Myocyte (in vitro differentiated cells): ENCODE measurements around the gene C19orf85. TPM values are rescaled to one million over a fixed set of nuclear protein-coding genes. Genes with fewer than 3 reads are reported as not detected.
"Not testable (repeated sequence)": the region's sequence is repeated elsewhere in the genome, so short reads cannot be mapped to it uniquely, and the experiment has no call there.

Experiments used
- DNase-seq: peaks from one replicate; pipeline ENCODE4 v3.0.0-alpha.2; 2012; ENCODE audit warnings: low read depth
- polyA plus RNA-seq: library from polyadenylated mRNA; unstranded; fragments of >200 nt; gene quantifications from one replicate; pipeline ENCODE4 v1.2.1, GENCODE V29; 2012; ENCODE audit warnings: missing spikeins
- total RNA-seq: library from RNA; depleted of rRNA; stranded (reverse); fragments of >200 nt; gene quantifications from 2 replicates; pipeline ENCODE4 v1.2.3, GENCODE V29; 2014

The C19orf85 gene
- total RNA-seq, result not detected in 2 replicates
- polyA plus RNA-seq, result 0.13 TPM

DNA sequence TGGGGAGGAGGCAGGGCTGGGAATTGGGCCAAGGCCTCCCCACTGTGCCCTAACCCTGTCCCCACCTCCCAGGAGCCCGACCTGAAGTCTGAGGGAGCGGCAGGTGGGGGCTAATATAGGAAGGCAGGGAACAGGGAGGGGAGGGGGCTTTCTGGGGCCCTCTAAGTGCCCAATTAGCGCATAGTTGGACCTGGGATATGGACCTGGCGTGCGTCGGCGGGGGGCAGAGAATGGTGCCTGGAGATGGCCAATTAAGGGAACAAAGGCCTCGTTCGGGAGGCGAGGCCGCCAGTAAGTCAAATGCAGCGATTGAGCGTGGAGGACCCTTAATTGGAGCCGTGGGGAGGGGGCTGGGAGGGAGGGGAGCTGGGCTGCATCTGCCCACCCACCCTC lies at the start of gene C19orf85:
Gene C19orf85, minus strand, starts transcription at position 90 of the 393 bp plus-strand sequence. CDS start 197 bp downstream, outside the sequence.
- no peak for DNase-seq

GRCh38 chr19:55508120-55508519 lies 43.6 kb upstream of the C19orf85 start:
- no peak for DNase-seq

DNA sequence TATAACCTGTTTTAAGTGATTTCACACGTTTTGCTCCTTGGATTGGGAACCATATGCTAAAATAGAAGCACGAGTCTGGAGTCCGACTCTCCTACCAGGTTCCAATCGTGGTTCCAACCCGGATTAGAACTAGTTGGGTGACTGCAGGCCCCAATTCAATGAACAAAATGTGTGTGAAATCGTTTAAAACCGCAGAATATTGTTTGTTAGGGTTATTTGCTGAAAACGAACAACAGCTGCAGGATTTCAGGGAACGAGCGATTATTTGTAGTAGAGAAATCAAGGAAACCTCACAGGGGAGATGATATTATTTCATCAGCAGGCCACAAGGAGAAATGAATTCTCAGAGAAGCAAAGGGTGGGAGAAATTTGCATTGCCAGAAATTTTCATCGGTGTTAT lies 40.4 kb upstream of the C19orf85 start:
- DNase-seq, result no peak

DNA sequence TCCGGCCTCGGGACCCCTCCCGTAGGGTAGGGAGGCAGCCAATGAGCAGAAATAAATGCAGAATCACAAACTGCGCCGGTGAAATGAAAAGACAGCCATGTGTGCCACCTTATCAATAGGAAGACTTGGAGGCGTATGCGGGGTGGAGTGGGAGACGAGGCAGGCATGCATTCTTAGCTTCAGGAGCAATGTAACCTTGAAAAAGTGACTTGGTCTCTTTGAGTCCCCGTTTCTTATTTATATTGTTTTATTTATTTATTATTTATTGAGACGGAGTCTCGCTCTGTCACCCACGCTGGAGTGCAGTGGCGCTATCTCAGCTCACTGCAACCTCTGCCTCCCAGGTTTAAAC lies 39.7 kb upstream of the C19orf85 start:
- no peak for DNase-seq

DNA sequence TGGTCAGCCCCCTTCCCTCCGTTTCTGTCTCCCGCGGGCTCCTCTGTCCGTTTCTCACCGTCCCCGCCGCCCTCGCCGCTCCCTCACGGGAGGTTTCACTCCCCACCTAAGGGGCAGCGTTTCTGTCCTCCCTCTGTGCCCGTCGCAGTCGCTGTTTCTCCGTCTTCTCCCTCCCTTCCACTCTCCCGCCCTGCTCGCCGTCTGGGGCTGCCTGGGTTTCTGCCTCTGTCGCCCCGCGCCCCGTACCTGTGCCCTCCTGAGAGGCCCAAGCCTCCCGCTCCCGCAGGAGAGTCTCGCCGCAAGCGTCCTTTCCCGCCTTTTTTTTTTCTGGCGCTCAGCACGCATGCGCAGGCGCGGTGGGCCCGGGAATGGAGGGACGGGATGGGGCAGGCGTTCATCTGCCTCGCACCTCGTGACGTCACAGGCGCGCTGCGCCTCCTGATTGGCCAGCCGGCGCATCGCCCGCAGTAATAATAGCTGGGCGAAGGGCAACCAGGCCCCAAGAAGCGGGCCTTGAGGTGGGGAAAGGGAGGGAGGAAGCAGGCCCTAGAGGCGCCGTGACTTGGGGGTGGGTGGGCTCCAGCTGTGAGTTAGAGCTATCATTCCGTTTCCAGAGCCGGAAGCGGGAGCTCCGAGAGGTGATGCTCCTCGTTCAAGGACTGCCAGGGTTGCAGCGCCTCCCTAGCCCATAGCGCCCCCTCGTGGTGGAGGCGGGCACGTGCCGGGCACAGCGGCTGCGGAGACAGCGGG lies 39.1 kb upstream of the C19orf85 start:
- peak; percentile 89 for DNase-seq

- no peak for DNase-seq
Observed at GRCh38 chr19:55503157-55503501, 38.6 kb upstream of the C19orf85 start.

DNA sequence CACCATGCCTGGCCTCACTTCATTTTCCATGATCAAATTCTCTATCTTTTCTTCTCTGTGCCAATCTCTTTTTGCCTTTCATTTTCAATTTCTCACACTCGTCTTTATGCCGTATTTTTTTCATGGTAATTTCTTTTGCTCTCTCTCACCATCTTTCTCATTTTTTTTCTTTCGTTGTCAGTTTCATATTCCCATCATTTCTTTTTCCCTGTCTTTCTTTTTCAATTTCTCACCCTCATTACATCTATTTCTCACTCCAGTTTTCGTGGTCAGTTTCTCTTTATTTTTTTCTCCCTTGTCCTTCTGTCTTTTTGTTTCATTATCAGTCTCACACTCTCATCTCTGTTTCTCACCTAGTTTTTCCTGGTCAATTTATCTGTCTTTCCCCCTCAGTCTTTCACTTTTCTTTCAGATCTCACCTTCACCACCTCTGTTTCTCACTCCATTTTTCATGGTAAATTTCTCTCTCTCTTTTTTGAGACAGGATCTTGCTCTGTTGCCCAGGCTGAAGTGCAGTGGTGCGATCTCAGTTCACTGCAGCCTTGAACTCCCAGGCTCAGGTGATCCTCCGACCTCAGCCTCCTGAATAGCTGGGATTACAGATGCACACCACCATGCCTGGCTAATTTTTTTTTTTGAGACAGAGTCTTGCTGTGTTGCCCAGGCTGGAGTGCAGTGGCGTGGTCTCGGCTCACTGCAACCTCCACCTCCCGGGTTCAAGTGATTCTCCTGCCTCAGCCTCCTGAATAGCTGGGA lies 37.8 kb upstream of the C19orf85 start:
- DNase-seq, result no peak

- DNase-seq, result no peak
Observed at GRCh38 chr19:55500368-55500952, 35.9 kb upstream of the C19orf85 start.

- no peak for DNase-seq
Observed at GRCh38 chr19:55498246-55498840, 33.8 kb upstream of the C19orf85 start.

DNA sequence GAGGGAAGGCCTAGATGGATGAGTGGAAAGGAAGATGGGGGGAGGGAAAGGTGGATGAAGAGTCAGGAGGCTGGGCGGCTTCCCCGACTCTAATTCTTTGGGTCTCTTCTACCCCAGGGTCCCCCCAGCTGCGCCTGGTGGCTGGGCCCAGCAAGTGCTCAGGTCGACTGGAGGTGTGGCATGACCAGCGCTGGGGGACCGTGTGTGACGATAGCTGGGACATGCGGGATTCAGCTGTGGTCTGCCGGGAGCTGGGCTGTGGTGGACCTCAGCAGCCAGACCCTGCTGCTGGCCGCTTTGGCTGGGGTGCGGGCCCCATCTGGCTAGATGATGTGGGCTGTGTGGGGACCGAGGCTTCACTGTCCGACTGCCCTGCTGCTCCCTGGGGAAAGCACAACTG lies 33.2 kb upstream of the C19orf85 start:
- DNase-seq, result no peak

DNA sequence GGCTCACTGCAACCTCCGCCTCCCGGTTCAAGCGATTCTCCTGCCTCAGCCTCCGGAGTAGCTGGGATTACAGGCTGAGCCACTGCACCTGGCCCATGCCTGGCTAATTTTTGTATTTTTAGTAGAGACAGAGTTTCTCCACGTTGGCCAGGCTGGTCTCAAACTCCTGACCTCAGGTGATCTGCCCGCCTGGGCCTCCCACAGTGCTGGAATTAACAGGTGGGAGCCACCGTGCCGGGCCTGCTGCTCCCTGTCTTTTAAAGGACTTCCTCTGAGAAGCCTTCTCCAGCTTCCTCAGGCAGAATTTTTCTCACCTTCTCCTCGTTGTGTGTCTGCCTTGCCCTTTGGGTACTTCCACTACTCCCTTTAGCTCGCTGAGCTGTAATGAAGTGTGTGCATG lies 32.3 kb upstream of the C19orf85 start:
- DNase-seq, result not testable (repeated sequence)

GRCh38 chr19:55495646-55496349 lies 31.2 kb upstream of the C19orf85 start:
- DNase-seq, result peak; percentile 74

DNA sequence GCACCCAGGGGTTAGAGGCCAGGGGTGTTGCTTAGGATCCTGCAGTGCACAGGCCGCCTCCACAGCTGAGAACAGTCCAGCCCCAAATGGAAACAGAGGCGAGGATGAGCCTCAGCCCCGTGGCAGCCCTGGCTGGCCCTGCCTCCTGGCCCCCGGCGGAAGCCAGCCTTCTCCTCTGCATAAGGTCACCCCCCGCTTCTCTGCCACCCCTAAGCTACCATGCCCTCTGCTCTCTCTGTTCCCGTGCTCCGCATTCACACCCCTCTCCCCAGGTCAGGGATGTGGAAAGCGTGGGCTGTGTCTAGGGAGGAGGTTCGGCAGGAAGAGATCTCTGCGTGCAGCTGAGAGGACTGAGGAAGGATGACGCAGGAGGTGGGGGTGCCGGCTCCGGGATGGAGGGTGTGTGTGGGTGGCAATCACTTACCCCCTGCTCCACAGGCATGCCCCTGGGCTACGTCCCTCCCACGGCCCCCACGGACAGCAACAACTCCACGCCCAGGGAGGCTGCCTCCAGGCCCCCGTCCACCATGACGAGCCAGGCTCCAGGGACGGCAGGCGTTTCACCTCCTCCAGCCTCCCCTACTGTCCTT lies 29.7 kb upstream of the C19orf85 start:
- DNase-seq, result no peak

- DNase-seq, result no peak
Observed at GRCh38 chr19:55493645-55494171, 29.2 kb upstream of the C19orf85 start.

GRCh38 chr19:55493052-55493644 lies 28.6 kb upstream of the C19orf85 start:
- DNase-seq, result no peak

DNA sequence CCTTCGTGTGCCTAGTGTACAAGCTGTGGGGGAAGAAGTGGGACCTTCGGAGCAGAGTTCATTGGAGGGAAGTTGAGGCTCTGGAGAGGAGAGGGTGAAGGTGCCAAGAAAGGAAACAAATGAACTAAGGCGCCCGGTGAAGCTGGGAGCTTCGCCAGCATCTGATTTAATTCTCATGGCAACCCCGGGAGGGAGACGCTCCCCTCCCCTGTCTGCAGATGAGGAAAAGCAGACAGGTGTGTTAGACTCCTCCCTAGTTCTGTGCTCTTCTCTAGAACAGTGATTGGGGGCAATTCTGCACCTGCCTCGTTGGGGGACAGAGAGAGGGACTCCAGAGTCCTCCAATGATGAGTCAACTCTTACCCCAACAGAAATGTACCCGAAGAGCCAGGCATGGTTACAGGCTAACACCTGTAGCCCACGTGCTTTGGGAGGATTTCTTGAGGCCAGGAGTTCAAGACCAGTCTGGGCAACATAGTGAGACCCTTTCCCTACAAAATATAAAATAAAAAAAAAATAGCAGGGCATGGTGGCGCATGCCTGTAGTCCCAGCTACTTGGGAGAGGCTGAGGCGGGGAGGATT lies 27.9 kb upstream of the C19orf85 start:
- peak; percentile 31 for DNase-seq

DNA sequence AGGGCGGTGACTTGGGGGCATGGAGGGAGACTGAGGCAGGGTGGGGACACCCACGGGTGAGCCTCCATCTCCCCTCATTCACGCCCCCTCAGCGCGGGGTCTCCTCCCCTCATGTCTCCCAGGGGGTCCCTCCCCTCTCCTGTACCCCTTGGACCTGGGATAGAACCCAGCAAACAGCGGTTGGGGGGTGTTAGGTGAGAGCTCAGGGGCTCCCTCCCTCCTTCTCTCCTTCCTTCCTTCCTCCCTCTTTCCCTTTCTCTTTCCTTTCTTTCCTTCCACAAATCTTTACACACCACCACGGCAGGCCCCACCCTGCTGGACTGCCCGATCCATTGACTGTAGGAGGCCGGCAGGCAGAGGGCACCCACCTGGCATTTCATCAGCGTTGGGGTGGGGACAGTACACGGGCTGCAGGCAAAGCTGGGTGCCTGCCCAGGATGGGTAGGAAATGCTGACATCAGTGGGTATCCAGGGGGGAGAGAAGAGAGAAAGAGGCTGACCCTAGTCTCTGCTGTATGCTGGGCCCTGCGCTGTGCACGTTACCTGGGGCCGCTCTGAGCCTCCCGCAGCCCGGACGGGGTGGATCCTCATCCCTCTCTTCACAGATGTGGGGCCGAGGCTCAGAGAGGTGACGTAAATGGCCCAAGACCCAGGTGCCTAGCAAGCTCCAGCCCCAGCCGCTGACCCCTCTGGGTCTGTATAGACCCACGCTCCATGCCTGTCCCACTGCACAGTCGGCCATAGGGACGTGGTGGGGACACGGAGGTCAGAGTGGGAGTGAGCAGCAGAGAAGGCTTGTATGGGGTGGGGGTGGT lies 27.2 kb upstream of the C19orf85 start:
- DNase-seq, result no peak

- DNase-seq, result no peak
Observed at GRCh38 chr19:55490478-55491432, 26.2 kb upstream of the C19orf85 start.
